ENCODE results near the gene CNNM4. TPM values are rescaled to one million over a fixed set of nuclear protein-coding genes. Genes with fewer than 3 reads are reported as not detected.

CNNM4 gene
- total RNA-seq, 4 donors from 2014 or later: 66.5 to 134 (median 85.7) TPM

DNA sequence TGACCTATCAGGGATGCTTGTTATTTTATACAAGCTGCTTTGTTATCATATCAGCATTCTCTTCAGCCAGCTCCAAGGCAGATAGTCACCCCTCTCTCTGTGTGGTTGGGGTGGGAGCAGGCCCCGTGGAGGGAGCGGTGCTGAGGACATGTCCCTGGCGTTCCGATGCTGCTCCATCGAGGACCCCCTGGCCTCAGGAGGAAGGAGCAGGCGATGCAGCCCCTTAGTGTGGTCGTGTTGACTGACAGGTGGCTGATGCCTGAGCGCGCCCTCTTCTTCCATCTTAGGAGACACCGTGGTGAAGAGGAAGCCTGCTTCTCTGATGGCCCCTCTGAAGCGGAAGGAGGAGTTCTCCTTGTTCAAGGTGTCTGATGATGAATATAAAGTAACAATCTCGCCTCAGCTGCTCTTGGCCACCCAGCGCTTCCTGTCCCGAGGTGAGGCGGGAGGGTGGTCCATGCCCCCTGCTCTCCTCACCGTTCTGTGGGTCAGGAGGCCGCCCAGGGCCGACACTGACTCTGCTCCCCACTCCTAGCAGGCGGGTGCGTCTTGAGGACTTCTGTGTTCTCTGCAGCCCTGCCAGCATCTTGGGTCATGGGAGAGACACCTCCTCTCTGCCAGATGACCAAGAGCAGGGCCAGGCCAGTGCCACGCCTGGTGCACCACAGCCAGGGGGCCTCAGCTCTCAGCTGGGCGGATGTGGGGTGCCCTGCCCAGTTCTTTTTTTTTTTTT is 66.0 kb downstream of the CNNM4 start:
- in situ Hi-C loops (cut with MboI; ENCODE audit: low pct_ligation_motif_present in 1 of 4, low pct_unique_long_range_greater_than_20kb in 1 of 4, low sequenced_read_pairs in 3 of 4) (loop anchor here in 1 of 4 donors (25.0 kb wide), 1 partner anchor 261 kb away; the partner anchor contains the start of gene FAHD2B), intact Hi-C loops (cut with DNase I; ENCODE audit: low total_unique reads) (loop anchor here (5.0 kb wide), 1 partner anchor 1734 kb away; no protein-coding TSS in a partner anchor)
- H3K4me1 ChIP-seq: peaks cover 0 to 29% (median 12%) of the 10 kb centered on the region in 4 donors
- H3K27ac ChIP-seq: no peak overlapping the region
- DNase-seq: no peak
- TF ChIP-seq EP300 (IDR thresholded peaks at IDR 0.05; ENCODE audit: low read depth) (no peak), CTCF (IDR thresholded peaks at IDR 0.05) (no peak), POLR2AphosphoS5 (IDR thresholded peaks at IDR 0.05) (no peak), POLR2A (IDR thresholded peaks at IDR 0.05) (no peak)
- WGBS, 2 donors (ENCODE audit: low coverage in 1 of 2): 96% methylated on average over 22 of the region's 22 CpGs; no CpG with 5 or more reads in 1 of the 2 donors
- no peak overlapping the region for H3K4me3 ChIP-seq
- H3K9me3 ChIP-seq: no peaks in the 10 kb centered on the region
- H3K27me3 ChIP-seq: no peaks in the 10 kb centered on the region
- peaks cover 0 to 58% (median 26%) of the 10 kb centered on the region in 4 donors for H3K36me3 ChIP-seq

- H3K27me3 ChIP-seq: no peaks in the 10 kb centered on the region
- peaks cover 0 to 15% (median 11%) of the 10 kb centered on the region in 4 donors for H3K4me1 ChIP-seq
- no peak for DNase-seq
- no peak overlapping the region for H3K27ac ChIP-seq
- TF ChIP-seq POLR2A (IDR thresholded peaks at IDR 0.05) (no peak), POLR2AphosphoS5 (IDR thresholded peaks at IDR 0.05) (no peak), CTCF (IDR thresholded peaks at IDR 0.05) (no peak), EP300 (IDR thresholded peaks at IDR 0.05; ENCODE audit: low read depth) (no peak)
- no peak overlapping the region for H3K4me3 ChIP-seq
- H3K9me3 ChIP-seq: no peaks in the 10 kb centered on the region
- H3K36me3 ChIP-seq: peaks cover 0 to 65% (median 27%) of the 10 kb centered on the region in 4 donors
- 98 to 100% methylated on average over 1 to 14 of the region's 14 CpGs for WGBS, 2 donors (ENCODE audit: low coverage in 1 of 2)
- in situ Hi-C loops (cut with MboI; ENCODE audit: low pct_ligation_motif_present in 1 of 4, low pct_unique_long_range_greater_than_20kb in 1 of 4, low sequenced_read_pairs in 3 of 4): loop anchor here in 1 of 4 donors (25.0 kb wide), 1 partner anchor 259 kb away; the partner anchor contains the start of gene FAHD2B
- intact Hi-C loops (cut with DNase I; ENCODE audit: low total_unique reads): loop anchor here (5.0 kb wide), 1 partner anchor 1736 kb away; no protein-coding TSS in a partner anchor
Observed at GRCh38 chr2:96828436-96828835, 67.7 kb downstream of the CNNM4 start.

DNA sequence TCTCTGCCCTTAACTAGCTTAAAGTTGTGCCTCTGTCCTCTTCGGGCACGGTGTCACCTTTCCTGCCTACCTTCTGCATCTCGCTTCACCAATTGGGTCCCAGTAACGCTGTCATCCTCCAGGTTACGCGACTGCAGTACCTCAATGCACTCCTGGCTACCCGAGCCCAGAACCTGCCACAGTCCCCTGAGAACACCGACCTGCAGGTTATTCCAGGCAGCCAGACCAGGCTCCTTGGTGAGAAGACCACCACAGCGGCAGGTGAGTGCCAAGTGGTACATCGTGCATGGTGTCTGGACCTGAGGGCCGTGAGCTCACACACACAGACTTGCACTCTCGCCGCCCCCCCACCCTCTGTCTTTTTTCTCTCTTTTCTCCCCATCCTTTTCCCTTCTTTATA is 68.2 kb downstream of the CNNM4 start:
- no peak for DNase-seq
- peaks cover 0 to 65% (median 27%) of the 10 kb centered on the region in 4 donors for H3K36me3 ChIP-seq
- H3K4me3 ChIP-seq: no peak overlapping the region
- 95% methylated on average over 13 of the region's 13 CpGs; no CpG with 5 or more reads in 1 of the 2 donors for WGBS, 2 donors (ENCODE audit: low coverage in 1 of 2)
- H3K9me3 ChIP-seq: no peaks in the 10 kb centered on the region
- no peak overlapping the region for H3K27ac ChIP-seq
- in situ Hi-C loops (cut with MboI; ENCODE audit: low pct_ligation_motif_present in 1 of 4, low pct_unique_long_range_greater_than_20kb in 1 of 4, low sequenced_read_pairs in 3 of 4) (loop anchor here in 1 of 4 donors (25.0 kb wide), 1 partner anchor 258 kb away; the partner anchor contains the start of gene FAHD2B), intact Hi-C loops (cut with DNase I; ENCODE audit: low total_unique reads) (loop anchor here (5.0 kb wide), 1 partner anchor 1737 kb away; no protein-coding TSS in a partner anchor)
- H3K4me1 ChIP-seq: peaks cover 0 to 12% (median 6%) of the 10 kb centered on the region in 4 donors
- TF ChIP-seq POLR2AphosphoS5 (IDR thresholded peaks at IDR 0.05): no peak
- TF ChIP-seq CTCF (IDR thresholded peaks at IDR 0.05): no peak
- no peak for TF ChIP-seq POLR2A (IDR thresholded peaks at IDR 0.05)
- H3K27me3 ChIP-seq: no peaks in the 10 kb centered on the region

GRCh38 chr2:96830044-96830562 is 69.4 kb downstream of the CNNM4 start:
- no peak overlapping the region for H3K4me3 ChIP-seq
- H3K4me1 ChIP-seq: peaks cover 0 to 5% (median 0%) of the 10 kb centered on the region in 4 donors
- H3K36me3 ChIP-seq: peaks cover 0 to 65% (median 25%) of the 10 kb centered on the region in 4 donors
- WGBS, 2 donors (ENCODE audit: low coverage in 1 of 2): 61 to 92% methylated on average over 1 to 5 of the region's 5 CpGs
- no peak for TF ChIP-seq EP300 (IDR thresholded peaks at IDR 0.05; ENCODE audit: low read depth)
- TF ChIP-seq POLR2A (IDR thresholded peaks at IDR 0.05): no peak
- TF ChIP-seq CTCF (IDR thresholded peaks at IDR 0.05): no peak
- no peak for TF ChIP-seq POLR2AphosphoS5 (IDR thresholded peaks at IDR 0.05)
- no peaks in the 10 kb centered on the region for H3K27me3 ChIP-seq
- no peaks in the 10 kb centered on the region for H3K9me3 ChIP-seq
- intact Hi-C loops (cut with DNase I; ENCODE audit: low total_unique reads) (no loop called here), in situ Hi-C loops (cut with MboI; ENCODE audit: low pct_ligation_motif_present in 1 of 4, low pct_unique_long_range_greater_than_20kb in 1 of 4, low sequenced_read_pairs in 3 of 4) (loop anchor here in 1 of 4 donors (25.0 kb wide), 1 partner anchor 257 kb away; the partner anchor contains the start of gene FAHD2B)
- no peak overlapping the region for H3K27ac ChIP-seq
- no peak for DNase-seq
